Calu3 (cell line): ENCODE measurements around the gene SRRM2. TPM values are rescaled to one million over a fixed set of nuclear protein-coding genes. Genes with fewer than 3 reads are reported as not detected.

Experiments used
- BruUV-seq: library from RNA; stranded (reverse); fragments of 400-500 nt; replicated peaks from 2 replicates; lab custom pipeline; 2021; lab: Mats Ljungman, UMichigan
- CTCF ChIA-PET: fragments of 300-600 bp; sonication (Branson Sonifier 250); formaldehyde crosslinking; loops from one replicate; lab custom pipeline; 2022; ENCODE audit warnings: antibody characterized with exemption; lab: Charles Lee
- DNase-seq: peaks from one replicate; pipeline ENCODE4 v3.0.0; 2022
- H3K27ac Mint-ChIP-seq: one replicate; pipeline ENCODE4 v1.8.0; 2022; ENCODE audit warnings: mixed read lengths; ENCODE audit not compliant: unreplicated experiment
- H3K27me3 Mint-ChIP-seq: one replicate; pipeline ENCODE4 v1.8.0; 2022; ENCODE audit warnings: mixed read lengths; ENCODE audit not compliant: unreplicated experiment
- H3K36me3 Mint-ChIP-seq: one replicate; pipeline ENCODE4 v1.8.0; 2022; ENCODE audit warnings: mild to moderate bottlenecking, moderate library complexity, mixed read lengths; ENCODE audit not compliant: insufficient read depth, unreplicated experiment
- H3K4me1 Mint-ChIP-seq: one replicate; pipeline ENCODE4 v1.8.0; 2022; ENCODE audit warnings: mild to moderate bottlenecking, low read depth, mixed read lengths; ENCODE audit not compliant: unreplicated experiment
- H3K4me3 Mint-ChIP-seq: one replicate; pipeline ENCODE4 v1.8.0; 2022; ENCODE audit warnings: mild to moderate bottlenecking, low read depth, moderate library complexity, mixed read lengths; ENCODE audit not compliant: unreplicated experiment
- H3K9me3 Mint-ChIP-seq: one replicate; pipeline ENCODE4 v1.8.0; 2022; ENCODE audit warnings: low read depth, mixed read lengths; ENCODE audit not compliant: unreplicated experiment
- intact Hi-C: fragments of 100-400 bp; cut with micrococcal nuclease; formaldehyde crosslinking; loops from one replicate; pipeline ENCODE4 v1.10.0; 2022; ENCODE audit not compliant: unreplicated experiment
- total RNA-seq: library from RNA; stranded (reverse); gene quantifications from 2 replicates; pipeline ENCODE4 v1.2.3, GENCODE V29; 2022
- TF ChIP-seq, protein P1 (sequence below): fragments of 200-600 bp; IDR thresholded peaks from one replicate; pipeline ENCODE4 v1.8.0; 2022; ENCODE audit warnings: antibody characterized with exemption; ENCODE audit not compliant: unreplicated experiment

The SRRM2 gene
- total RNA-seq, 1 experiment from 2014 or later, result 905 TPM

DNA sequence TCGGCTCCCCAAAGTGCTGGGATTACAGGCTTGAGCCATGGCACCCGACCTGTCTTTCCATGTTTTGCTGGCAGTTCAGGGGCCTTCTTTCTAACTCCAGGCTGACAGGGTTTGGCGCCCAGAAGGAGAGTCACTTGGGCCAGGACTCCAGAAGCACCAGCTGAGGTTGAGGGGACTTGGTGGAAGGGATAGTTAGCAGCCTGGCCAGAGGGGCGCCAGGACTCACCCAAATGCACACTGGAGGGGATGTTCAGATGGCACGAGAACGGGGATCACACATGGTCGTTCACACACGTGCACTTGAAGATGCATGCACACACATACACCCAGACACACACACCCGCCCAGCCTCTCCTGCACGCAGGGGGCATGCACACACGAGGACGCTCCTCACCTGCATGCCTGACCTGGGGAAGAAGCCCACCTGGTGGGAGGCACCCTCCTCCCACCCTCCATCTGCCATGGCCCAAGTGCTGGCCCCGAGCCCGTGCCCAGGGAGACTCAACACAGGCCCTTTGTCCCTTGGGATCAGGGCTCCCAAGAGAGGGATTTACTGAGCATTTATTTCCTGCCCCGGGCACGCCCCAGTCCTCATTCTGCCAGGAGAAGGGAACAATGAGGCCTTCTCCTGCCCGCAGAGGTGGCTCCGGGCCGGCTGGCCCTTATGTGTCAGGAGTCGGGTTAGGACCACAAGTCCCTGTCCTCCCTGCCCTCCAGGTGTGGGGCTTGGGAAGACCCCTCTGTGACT, 62.3 kb downstream of the SRRM2 start:
- BruUV-seq, result no TSS peak
- Mint-ChIP-seq H3K36me3 (no peaks in the 10 kb centered on the region), H3K4me3 (no peak overlapping the region), H3K27ac (no peak overlapping the region), H3K9me3 (no peaks in the 10 kb centered on the region), H3K27me3 (peaks cover 13% of the 10 kb centered on the region), H3K4me1 (peaks cover 8% of the 10 kb centered on the region)
- intact Hi-C loops, result no loop called here
- CTCF ChIA-PET, result interaction anchor here (0.7 kb wide), 1 partner anchor 311 kb away, joined by 4 read pairs; no protein-coding TSS in a partner anchor
- TF ChIP-seq, protein P1, sequence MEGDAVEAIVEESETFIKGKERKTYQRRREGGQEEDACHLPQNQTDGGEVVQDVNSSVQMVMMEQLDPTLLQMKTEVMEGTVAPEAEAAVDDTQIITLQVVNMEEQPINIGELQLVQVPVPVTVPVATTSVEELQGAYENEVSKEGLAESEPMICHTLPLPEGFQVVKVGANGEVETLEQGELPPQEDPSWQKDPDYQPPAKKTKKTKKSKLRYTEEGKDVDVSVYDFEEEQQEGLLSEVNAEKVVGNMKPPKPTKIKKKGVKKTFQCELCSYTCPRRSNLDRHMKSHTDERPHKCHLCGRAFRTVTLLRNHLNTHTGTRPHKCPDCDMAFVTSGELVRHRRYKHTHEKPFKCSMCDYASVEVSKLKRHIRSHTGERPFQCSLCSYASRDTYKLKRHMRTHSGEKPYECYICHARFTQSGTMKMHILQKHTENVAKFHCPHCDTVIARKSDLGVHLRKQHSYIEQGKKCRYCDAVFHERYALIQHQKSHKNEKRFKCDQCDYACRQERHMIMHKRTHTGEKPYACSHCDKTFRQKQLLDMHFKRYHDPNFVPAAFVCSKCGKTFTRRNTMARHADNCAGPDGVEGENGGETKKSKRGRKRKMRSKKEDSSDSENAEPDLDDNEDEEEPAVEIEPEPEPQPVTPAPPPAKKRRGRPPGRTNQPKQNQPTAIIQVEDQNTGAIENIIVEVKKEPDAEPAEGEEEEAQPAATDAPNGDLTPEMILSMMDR, result no peak
- no peak for DNase-seq

DNA sequence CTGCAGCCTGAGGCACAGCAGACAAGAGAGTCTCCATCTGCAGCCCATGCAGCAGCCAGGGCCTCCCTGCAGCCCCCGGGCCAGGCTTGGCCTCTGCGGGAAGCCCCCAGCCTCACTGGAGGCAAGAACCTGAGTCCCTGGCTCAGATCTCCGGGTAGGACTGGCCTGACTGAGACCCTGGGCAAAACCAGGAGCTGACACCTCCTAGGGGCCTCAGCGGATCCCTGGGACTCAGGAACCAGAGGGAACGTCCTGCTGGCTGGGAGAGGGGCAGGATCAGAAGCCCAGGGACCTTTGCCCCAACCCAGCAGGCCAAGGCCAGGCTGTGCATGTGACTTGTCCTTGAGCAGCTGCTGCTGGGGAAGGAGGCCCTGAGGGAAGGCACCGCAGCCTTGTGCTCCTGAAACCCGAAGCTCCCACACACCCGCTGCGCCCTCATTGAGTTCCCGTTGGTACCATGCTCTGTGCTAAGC, 62.9 kb downstream of the SRRM2 start:
- no peak overlapping the region for H3K27ac Mint-ChIP-seq

GRCh38 chr16:2816751-2817339, 64.4 kb downstream of the SRRM2 start, which contains the start of gene PRSS21:
Gene PRSS21 (plus strand): TSS chr16:2817237. CDS start chr16:2817269, 32 bp downstream.
- no peak within 1 kb of the TSS for H3K4me3 Mint-ChIP-seq
- no peak within 1 kb of the TSS for H3K27ac Mint-ChIP-seq
- intact Hi-C loops, result no loop called here
- BruUV-seq, result no TSS peak
- peaks cover 20% of the 10 kb centered on the region for H3K4me1 Mint-ChIP-seq
- H3K27me3 Mint-ChIP-seq, result peaks cover 3% of the 10 kb centered on the region
- no peaks in the 10 kb centered on the region for H3K9me3 Mint-ChIP-seq
- TF ChIP-seq, protein P1, result peak; percentile 27
- CTCF ChIA-PET, result no interaction called here
- DNase-seq, result no peak
- H3K36me3 Mint-ChIP-seq, result no peaks in the 10 kb centered on the region

More for the DNA sequence above, 62.9 kb downstream of the SRRM2 start:
- no peak overlapping the region for H3K4me3 Mint-ChIP-seq
- H3K4me1 Mint-ChIP-seq, result peaks cover 8% of the 10 kb centered on the region
- TF ChIP-seq, protein P1, result no peak
- no peaks in the 10 kb centered on the region for H3K36me3 Mint-ChIP-seq
- BruUV-seq, result no TSS peak
- DNase-seq, result no peak
- intact Hi-C loops, result no loop called here
- H3K9me3 Mint-ChIP-seq, result no peaks in the 10 kb centered on the region
- CTCF ChIA-PET, result no interaction called here
- H3K27me3 Mint-ChIP-seq, result peaks cover 13% of the 10 kb centered on the region

- intact Hi-C loops, result no loop called here
- TF ChIP-seq, protein P1, result no peak
- no peak overlapping the region for H3K27ac Mint-ChIP-seq
- H3K36me3 Mint-ChIP-seq, result no peaks in the 10 kb centered on the region
- no peaks in the 10 kb centered on the region for H3K9me3 Mint-ChIP-seq
- CTCF ChIA-PET, result no interaction called here
- no peaks in the 10 kb centered on the region for H3K27me3 Mint-ChIP-seq
- peaks cover 20% of the 10 kb centered on the region for H3K4me1 Mint-ChIP-seq
- no peak for DNase-seq
- BruUV-seq, result no TSS peak
- H3K4me3 Mint-ChIP-seq, result no peak overlapping the region
These were observed 65.2 kb downstream of the SRRM2 start for GRCh38 chr16:2817340-2818271.
